Inferior parietal cortex (tissue), 1 donor: ENCODE results near the gene TGFB1I1.

Experiments
- DNase-seq: peaks from one replicate; pipeline ENCODE4 v3.0.0-alpha.2; 2016; ENCODE audit errors: extremely low spot score

Gene TGFB1I1

DNA sequence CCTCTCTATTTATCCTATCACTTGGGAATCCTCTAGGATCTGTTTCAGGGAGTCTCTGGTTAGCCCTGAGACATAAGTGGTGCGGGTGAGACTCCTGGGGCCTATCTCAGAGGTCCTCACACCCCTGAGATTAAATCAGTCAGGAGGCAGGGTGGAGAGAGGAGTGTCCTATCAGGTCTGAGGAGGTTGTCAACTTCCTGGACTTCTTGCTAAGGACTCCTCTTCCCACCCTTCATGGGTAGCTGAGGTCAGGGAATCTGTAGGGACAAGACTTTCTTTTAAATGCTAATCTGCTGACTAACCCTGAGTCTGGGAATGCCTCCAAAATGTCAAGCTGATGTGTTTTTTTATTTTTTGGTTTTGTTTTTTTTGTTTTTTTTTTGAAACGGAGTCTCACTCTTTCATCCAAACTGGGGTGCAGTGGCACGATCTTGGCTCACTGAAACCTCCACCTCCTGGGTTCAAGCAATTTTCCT is 19.3 kb upstream of the TGFB1I1 start:
- DNase-seq, result no peak

GRCh38 chr16:31453255-31454204 is 18.4 kb upstream of the TGFB1I1 start:
- no peak for DNase-seq

GRCh38 chr16:31455601-31456314 is 16.2 kb upstream of the TGFB1I1 start:
- DNase-seq, result no peak

GRCh38 chr16:31456988-31457360 is 15.0 kb upstream of the TGFB1I1 start:
- no peak for DNase-seq

GRCh38 chr16:31458073-31458843 is 13.7 kb upstream of the TGFB1I1 start:
- DNase-seq, result no peak

DNA sequence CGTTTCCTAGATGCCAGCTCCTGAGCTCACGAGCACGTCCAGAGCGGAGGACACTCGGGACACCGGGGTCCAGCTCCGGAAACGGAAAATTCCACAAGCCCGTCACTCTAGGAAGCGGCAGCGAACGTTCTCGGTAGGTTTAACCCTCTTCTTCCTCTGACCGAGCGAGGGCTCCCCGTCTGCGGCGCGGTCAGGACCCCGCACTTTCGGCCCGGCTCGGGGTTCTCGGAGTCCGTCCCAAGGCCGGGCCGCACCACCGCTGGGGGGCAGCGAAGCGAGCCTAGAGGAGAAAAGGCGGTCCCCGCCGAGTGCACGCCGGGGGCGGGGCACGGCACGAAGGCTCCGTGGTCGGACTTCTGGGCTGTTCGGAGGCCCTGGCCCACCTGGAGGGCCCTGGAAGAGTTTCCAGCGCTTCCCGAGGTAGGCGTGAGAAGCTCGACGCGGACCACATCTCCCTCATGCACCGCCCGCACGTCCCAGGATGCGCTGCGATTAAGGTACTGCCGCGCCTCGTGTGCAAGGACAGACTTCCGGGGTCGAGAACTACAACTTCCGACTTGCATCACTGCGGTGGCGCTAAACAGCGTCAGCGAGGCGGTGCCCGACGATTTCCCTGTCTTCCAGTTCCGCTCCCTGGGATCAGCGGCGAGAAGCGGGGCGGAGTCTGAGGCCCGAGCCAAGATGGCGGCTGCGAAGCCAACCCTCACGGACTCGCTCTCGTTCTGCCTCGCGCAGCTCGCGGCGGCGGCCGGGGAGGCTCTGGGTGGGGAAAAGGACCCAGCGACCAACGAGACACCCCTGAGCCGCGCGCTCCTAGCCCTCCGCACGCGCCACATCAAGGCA is 12.9 kb upstream of the TGFB1I1 start, which contains the start of gene ARMC5:
Gene ARMC5, plus strand, starts transcription at position 658 of the 843 bp plus-strand sequence. Its CDS starts 24 bp downstream, at position 682.
- peak; percentile 98 for DNase-seq

DNA sequence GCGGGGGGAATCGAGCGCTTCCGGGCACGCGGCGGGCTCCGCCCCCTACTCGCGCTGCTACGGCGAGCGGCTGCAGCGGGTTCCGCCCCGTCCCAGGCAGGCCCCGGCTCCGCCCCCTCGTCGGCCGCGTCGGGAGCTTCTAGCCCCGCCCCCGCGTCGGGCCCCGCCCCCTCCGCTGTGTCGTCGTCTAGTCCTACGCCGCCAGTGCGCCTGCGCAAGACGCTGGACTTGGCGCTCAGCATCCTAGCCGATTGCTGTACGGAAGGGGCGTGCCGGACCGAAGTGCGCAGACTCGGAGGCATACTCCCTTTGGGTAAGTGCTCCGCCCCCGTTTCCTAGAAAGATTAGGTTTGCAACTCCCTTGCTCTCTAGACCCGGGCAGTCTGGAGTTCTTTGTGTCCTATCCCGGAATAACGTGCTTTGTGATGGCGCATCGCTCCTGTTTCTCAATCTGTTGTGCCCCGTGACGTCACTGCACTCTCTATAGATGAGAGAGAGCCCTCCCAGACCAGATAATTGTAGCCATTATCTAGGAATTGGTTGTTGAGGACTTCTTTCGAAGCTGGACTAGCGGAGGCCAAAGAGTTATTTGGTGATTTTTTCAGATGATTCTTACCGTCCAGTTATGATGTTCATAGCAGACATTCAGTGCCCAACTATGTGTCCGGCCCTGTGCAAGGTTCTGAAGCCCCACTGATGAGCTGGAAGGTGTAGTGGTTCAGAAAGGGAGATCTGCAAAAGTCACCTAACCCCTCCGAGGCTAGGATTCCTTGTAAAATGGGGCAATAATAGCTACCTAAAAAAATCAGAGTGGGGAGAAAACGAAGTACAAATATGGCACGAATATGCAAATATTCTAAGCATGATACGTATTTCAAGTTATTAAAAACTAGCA is 12.0 kb upstream of the TGFB1I1 start:
- DNase-seq, result peak; percentile 100

DNA sequence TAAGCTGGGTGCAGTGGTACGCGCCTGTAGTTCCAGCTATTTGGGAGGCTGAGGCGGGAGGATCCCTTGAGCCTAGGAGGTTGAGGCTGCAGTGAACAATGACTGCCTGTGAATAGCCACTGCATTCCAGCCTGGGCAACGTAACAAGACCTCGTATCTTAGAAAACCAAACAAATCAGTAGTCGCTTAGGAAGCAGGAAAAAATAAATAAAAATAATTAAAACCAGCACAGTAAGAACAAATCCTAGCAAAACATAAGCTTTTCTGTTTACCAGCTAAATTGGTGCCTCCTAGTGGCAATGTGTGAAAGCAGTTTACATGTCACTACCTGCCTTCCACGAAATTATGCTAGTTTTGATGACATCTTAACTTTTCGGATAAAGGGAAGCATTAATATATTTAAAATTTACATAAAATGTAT is 11.4 kb upstream of the TGFB1I1 start:
- no peak for DNase-seq

- DNase-seq, result no peak
These were observed 10.6 kb upstream of the TGFB1I1 start for GRCh38 chr16:31461201-31461920.

- no peak for DNase-seq
These were observed 9.8 kb upstream of the TGFB1I1 start for GRCh38 chr16:31461921-31462804.

GRCh38 chr16:31464348-31464769 is 7.6 kb upstream of the TGFB1I1 start:
- DNase-seq, result no peak

DNA sequence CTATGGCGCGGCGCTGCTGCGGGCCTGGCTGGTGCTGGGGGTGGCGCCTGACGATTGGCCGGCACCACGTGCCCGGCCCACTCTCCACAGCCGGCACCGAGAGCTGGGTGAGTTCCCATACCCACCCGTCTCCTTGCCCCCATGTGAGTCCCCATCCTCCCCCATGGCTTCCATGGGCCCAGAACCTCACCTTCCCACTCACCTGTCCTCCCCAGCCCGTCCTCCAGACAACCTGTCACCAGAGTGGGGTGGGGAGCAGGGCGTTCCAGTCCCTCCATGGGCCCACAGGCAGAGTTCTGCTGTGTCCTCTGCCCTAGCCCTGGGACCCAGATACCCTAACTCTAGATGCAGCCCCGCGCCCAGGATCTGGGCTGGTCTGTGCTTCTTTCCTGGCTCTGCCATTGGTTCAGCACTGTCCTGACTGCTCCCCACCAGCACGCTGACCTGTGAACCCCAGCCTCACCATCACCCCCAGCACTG is 7.1 kb upstream of the TGFB1I1 start:
- no peak for DNase-seq

DNA sequence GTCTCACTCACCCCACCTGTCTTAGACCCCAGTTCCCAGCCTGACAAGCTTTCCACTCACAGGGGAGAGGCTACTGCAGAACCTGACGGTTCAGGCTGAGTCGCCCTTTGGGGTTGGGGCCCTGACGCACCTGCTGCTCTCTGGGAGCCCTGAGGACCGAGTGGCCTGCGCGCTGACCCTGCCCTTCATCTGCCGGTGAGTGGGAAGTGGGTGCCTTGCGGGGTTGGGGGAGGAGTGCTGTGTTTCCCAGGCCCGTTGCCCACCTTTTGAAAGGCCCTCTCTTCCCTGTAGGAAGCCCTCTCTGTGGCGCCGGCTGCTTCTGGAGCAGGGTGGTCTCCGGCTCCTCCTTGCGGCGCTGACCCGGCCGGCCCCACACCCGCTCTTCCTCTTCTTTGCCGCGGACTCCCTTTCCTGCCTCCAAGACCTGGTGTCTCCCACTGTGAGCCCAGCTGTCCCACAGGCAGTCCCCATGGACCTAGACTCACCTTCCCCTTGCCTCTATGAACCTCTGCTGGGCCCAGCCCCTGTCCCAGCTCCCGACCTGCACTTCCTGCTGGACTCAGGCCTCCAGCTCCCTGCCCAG is 6.1 kb upstream of the TGFB1I1 start:
- no peak for DNase-seq

DNA sequence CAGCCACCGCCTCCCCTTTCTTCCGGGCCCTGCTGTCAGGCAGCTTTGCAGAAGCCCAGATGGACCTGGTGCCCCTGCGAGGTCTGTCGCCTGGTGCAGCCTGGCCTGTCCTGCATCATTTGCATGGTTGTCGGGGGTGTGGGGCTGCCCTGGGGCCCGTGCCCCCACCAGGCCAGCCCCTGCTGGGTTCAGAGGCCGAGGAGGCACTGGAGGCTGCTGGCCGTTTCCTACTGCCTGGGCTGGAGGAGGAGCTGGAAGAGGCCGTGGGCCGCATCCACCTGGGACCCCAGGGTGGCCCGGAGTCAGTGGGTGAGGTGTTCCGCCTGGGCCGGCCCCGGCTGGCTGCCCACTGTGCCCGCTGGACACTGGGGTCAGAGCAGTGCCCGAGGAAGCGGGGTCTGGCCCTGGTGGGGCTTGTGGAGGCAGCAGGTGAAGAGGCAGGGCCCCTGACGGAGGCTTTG is 5.5 kb upstream of the TGFB1I1 start:
- no peak for DNase-seq

DNA sequence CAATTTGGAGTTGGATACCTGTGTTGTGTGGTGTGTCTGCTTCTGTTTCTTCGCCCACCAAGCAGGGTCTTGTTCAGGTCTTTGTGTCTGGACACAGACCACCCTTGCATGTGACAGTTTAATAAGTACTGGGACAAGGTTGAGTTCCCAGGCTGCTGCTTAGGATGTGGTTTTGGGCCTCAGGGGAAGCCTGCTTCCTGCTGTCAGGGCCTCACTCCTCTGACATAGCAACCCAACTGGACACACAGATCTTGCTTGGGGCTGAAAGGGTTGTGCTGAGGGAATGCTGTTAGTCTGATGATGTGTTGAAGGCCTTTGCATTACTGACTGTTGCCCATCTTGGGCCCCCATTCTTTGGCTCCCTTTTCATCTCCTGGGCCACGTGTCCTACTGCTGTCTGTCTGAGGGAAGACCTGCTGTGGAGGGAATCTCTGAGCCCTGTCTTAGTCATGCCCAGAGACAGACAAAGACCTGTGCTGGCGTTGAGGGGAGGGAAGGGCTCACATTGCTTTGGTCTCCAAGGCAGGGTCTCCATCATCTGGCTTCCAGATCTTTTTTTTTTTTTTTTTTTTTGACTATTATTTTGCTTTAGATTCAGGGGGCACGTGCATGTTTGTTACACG is 4.7 kb upstream of the TGFB1I1 start:
- no peak for DNase-seq

- DNase-seq, result no peak
These were observed 4.1 kb upstream of the TGFB1I1 start for GRCh38 chr16:31467858-31468257.

DNA sequence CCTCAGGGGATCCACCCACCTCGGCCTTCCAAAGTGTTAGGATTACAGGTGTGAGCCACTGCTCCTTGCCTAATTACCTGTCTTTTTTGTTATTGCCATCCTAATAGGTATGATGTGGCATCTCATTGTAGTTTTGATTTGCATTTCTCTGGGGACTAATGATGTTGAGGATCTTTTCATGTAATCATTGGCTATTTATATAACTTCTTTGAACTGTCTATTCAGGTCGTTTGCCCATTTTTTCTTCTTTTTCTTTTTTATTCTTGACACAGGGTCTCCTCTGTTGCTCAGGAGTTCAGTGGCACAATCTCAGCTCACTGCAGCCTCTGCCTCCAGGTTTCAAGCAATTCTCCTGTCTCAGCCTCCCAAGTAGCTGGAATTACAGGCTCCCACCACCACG is 1.3 kb upstream of the TGFB1I1 start:
- DNase-seq, result no peak
